ENCODE data around the gene TIAM1.

Gene TIAM1

GRCh38 chr21:31252091-31252490, 92.0 kb downstream of the TIAM1 start:
- TF ChIP-seq, protein P1, sequence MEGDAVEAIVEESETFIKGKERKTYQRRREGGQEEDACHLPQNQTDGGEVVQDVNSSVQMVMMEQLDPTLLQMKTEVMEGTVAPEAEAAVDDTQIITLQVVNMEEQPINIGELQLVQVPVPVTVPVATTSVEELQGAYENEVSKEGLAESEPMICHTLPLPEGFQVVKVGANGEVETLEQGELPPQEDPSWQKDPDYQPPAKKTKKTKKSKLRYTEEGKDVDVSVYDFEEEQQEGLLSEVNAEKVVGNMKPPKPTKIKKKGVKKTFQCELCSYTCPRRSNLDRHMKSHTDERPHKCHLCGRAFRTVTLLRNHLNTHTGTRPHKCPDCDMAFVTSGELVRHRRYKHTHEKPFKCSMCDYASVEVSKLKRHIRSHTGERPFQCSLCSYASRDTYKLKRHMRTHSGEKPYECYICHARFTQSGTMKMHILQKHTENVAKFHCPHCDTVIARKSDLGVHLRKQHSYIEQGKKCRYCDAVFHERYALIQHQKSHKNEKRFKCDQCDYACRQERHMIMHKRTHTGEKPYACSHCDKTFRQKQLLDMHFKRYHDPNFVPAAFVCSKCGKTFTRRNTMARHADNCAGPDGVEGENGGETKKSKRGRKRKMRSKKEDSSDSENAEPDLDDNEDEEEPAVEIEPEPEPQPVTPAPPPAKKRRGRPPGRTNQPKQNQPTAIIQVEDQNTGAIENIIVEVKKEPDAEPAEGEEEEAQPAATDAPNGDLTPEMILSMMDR (IDR thresholded peaks at IDR 0.05): no peak

DNA sequence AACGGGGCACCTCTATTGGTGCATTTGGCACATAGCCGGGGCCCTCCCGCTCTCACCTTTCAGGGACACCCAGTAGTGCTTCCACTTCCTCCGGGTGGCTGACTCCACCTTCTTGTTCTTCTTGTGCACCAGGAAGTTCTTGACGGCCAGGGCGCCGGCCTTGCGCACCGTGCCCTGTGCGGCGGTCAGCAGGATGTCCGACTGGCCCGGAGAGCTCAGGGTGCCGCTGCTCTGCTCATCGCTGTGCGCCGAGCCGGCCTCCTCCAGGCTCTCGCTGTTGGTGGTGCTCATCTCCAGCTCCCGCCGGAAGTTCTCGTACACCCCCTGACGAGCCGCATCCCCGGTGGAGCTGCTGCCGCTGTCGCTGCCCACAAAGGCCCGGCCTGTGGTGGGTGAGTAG, 92.4 kb downstream of the TIAM1 start:
- TF ChIP-seq, protein P1 (IDR thresholded peaks at IDR 0.05): no peak

DNA sequence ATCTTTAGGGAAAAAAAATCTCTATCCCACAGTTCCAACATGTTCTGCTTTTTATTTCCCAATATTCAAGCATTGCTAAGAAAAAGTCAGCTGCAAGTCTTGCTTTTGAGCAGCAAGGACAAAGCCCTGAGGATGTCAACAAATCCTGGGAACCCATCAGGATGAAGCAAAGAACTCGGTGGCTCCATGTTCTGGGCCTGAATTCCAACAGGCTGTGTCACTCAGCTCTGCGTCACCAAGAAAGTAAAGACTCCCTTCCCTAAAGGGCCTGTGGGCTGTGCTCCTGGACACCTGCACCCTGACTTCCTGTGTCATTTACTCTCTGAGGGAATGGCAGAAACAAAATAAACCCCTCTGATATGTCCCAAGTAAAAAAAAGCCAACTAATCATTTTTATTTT, 95.5 kb downstream of the TIAM1 start:
- TF ChIP-seq, protein P1 (IDR thresholded peaks at IDR 0.05): no peak

- TF ChIP-seq, protein P1 (IDR thresholded peaks at IDR 0.05): no peak
Observed at GRCh38 chr21:31243611-31244010, 100.5 kb downstream of the TIAM1 start.

GRCh38 chr21:31236528-31236927, 107.5 kb downstream of the TIAM1 start:
- TF ChIP-seq, protein P1 (IDR thresholded peaks at IDR 0.05): no peak

- TF ChIP-seq, protein P1 (IDR thresholded peaks at IDR 0.05): no peak
Observed at GRCh38 chr21:31235671-31236450, 108.2 kb downstream of the TIAM1 start.

DNA sequence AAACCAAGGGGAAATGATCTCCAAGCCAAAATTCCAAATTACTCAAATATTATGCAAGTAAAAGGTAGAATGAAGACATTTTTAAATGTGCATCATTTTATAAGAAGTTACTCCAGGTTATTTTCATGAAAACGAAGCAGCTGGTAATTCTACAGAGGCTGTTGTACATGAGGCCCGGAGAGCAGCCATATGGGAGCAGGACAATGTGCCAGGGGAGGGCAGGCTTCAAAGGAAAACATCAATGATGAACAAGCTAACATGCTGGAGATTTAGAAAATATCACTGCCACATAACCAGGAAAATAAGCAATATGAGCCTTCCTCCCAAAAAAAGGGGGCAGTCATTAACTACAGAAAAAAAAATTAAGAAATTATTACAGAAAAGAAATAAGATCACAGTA, 109.1 kb downstream of the TIAM1 start:
- TF ChIP-seq, protein P1 (IDR thresholded peaks at IDR 0.05): no peak

- TF ChIP-seq, protein P1 (IDR thresholded peaks at IDR 0.05): no peak
Observed at GRCh38 chr21:31233711-31234110, 110.3 kb downstream of the TIAM1 start.

All from LNCAP (cell line).